NCI-H1930 (cell line): Measurements from ENCODE around the gene SULF2.

Experiments used
- DNase-seq, 2 experiments: peaks; one replicate each; lab custom pipeline; 2025; lab: John Stamatoyannopoulos, UW

The SULF2 gene

GRCh38 chr20:47669152-47669425, 116.2 kb downstream of the SULF2 start:
- DNase-seq, result no peak

DNA sequence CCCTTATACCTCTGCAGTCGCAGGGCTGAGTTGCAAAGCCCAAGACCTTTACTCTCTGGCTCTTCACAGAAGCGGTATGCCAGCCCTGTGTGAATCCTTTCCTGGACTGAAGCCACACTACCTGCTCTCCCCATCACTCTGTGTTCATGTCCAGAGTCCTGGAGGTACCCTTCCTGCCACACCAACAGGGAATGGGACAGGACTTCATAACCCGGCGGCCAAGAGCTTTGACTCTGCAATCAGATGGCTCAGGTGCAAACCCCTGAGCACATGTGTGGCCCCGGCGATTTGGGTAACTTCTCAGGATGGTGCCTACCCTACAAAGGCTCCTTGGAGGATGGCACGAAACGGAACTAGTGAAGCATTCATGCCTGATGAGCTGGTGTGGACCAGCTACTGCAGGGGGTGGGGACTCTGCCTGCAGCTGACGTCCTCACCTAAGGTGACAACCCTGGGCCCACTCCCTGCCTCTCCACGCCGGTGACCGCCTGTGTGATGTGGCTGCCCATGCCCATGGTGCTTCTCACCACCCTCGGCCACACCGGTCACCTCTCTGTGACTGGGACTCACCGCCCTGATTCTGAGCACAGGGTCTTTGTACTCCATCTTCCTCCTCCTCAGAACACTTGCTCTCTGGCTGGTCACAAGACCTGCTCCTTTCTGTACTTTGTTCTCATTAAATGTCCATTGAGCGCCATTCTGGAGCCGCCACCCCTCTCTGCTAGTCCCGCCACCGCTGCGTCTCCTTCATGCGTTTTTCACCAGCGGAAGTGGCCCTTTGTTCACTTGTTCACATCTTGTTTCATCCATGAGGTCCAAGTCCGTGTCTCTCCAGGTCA, 116.7 kb downstream of the SULF2 start:
- DNase-seq, result no peak

DNA sequence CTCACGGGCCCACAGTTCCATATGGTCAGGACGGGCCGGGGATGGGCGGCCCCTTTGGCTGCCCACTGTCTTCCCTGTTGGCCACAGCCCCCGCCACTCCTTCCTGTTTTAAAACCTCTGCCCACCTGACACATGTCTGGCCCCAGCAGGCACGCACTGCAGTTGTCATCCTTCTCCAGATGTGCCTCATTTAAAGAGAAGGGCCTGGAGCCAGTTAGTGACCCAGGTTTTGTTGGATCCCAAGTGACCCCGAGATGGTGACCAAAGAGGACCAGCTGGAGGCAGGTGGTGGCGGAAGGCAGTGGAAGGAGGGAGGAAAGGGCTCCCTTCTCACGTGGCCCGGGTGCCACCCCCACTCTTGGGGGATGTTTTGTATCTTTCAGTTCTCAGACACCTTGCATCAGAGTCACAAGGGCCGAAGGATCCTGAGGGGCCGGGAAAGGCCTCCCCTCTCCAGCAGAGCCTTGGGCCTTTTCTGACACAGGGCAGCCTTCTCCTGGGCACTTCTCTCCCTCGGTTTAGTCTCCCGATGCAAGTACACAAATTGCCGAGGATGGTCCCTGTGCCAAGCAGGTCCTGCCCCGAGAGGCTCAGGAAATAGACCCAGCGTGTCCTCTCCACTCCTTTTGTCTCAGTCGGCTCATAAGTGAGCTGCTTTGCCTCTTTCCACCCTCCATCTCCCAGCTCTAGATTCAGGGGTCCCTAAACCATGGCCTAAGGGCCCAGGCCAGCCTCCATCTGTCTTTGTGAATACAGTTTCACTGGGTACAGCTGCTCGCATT, 117.6 kb downstream of the SULF2 start:
- DNase-seq, result no peak

- no peak for DNase-seq
Measured at GRCh38 chr20:47667086-47667485, 118.2 kb downstream of the SULF2 start.

DNA sequence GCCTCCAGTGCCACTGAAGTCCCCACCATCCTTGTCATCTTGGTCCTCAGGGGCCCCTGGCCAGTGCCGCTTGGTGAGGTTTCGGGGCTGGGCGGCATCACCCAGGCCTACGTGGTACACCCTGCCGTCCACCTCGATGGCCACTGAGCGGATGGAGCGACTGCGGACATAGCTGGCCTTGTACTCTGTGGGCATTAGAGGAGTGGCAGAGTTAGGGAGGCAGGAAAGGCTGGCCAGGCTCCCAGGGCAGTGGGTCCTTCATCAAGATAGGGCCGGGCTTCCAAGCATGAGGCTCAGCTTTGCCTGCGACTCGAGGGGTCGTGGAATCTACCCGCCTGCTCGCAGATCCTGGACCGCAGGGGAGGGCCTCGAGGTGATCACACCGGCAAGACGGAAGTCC, 119.0 kb downstream of the SULF2 start:
- DNase-seq, result no peak

GRCh38 chr20:47665221-47665991, 119.9 kb downstream of the SULF2 start:
- DNase-seq, result no peak

DNA sequence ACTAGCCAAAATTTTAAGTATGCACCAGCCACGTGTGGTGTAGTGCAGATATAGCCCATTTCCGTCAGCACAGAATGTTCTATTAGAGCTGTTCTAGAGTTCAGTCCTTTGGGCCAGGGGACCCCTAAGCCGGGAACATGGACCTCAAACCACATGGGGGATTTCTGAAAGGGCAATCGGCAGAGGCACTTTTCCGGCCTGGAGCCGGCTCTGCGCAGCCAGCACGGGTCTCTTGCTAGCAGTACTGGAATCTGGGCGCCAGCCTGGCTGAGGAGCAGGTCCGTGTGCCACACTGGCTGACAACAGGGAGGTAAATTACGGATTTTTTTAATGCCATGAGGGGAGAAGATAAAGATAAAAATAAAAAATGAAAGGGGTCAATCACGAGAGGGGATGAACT, 120.5 kb downstream of the SULF2 start:
- DNase-seq, result no peak

- no peak for DNase-seq
Measured at GRCh38 chr20:47664068-47664437, 121.2 kb downstream of the SULF2 start.

DNA sequence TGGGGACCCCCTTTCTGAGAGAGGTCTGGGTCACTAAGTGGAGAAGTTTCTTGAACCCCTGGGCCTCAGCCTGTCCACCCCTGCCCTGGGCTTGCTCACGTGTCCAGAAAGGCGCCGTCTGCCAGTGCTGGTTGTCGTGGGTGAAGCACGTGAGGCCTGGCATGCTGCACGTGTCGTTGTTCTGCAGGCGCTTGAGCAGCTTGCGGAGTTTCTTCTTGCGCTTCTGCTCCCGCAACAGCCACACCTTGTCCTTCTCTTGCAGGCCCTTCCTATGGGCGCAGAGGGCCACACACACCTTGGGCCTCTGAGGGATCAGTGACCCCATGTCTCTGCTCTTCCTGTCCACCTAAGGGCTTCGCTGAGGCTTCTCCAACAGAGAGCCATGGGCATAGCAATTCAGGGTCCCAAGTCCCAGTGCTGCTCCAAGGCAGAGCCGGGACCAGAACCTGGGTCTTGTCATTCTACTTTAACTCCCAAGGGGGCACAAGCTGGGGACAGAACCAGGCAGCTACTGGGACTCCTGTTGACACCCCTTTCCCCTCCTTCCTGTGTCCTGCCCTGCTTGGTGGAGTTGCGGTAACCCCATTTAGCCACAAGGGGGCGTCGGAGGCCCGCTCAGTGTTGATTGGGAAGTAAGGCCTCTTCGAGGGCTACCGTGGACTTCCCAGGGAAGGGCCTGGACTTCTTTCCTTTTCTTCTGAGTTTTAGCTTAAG, 121.8 kb downstream of the SULF2 start:
- DNase-seq, result peak; percentile 66 to 75

DNA sequence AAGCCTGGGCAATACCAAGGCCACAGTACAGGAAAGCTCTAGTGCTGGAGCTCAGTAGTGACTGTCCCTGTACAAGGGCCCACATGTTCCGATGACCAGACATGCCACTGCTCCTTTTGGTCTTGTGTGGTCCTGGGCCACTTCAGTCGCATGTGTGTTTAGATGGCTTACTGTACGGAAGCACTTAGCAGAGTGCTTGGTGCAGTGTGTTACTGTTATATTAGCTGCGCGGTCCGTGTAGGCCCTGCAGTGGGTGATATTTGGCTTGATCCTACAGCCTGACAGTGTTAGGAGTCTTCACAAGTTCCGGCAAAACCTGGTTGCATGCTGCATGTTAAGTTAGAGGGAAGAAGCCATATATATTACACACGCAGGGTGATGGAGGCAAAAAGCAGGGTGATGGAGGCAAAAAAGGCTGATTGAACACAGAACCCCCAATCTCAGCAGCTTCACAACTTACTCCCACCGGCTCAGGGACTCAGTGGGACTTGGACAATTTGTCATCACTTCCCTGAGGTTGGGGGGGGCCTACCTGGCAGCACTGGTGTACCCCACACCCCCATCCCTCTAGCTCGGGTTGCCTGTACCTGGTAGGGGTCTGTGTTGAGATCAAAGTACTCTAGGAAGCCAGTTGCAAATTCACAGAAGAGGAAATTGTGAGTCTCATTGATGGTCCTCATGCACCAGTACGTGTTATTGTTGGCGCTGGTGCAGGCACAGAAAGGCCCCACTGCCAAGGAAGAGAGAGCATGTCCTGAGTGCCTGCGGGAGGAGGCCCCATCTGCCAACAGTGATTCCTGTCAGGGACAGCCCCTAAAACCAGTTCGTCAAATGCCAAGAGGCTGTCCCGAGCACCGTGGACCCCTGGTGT, 122.6 kb downstream of the SULF2 start:
- DNase-seq, result no peak

GRCh38 chr20:47661714-47662113, 123.6 kb downstream of the SULF2 start:
- no peak for DNase-seq

DNA sequence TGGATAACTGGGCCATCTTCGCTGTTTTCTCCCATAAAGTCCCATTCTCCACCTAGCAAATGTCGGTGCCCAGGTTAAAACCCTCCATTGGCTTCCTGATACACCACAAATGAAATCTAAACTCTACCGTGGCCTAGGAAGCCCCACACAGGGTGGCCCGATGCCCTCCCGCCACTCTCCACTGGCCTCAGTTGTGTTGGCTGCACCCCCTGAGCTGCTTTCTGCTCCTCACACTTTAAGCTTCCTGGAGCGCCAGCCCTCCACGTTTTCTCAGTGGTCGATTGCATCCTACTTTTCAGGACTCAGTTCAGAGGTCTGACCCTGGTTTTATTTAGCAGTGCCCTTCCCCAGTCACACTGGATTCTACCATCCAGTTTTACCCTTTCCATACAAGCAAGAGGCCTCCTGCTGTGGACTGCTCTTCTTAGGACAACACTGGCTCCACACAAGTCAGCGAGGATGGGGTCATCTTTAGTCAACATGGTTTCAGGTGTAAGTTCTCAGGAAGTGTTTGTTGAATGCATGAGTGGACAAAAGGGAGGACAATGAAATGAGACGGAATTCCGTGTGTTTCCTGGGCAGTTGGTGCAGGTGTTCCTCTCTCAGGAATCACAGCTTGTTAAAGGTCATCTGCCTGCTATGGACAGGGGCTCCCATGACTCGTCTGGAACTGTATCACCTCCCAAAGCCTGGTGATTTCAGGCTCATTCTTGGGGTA, 124.1 kb downstream of the SULF2 start:
- DNase-seq, result no peak

DNA sequence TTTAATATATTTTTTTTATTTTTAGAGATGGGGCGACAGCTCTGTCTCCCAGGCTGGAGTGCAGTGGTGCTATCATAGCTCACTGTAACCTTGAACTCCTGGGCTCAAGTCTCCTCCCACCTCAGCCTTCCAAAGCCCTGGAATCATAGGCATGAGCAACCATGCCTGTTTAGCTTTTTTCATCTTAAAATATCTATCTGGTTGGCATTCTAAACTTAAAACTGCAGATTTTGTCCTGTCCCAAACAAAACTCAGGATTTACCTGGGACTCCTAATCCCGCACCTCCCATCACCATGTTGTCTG, 124.7 kb downstream of the SULF2 start:
- no peak for DNase-seq

DNA sequence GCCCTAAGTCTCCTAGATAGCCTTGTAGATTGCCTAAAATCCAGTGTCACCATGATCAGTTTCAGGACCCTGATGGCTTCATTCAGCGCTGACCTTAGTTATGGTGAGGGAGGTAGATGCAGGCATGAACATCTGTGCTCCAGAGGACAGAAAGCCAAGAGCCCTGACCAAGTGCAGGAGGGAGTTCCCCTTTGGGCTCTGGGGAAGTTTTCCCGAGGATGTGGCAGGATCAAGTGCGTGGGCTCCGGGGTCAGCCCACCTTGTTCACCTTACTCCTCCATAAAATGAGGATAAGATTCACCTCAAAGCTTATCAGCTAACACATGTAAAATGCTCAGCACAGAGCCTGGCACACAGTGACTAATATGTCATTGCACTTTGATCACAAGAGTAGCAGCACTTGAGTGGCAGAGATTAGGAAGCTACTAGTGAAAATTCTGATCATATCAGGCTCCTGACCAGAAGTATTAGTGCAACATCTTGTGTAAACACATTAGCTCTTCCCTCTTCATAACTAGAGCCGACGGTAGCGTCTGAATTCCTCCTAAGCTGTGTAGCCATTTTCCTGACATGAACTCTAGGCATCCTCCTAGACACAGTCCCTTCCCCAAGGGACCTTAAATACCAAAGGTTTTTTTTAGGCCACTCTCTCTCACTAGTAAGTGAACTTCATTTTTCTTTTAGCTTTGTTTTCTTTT, 125.2 kb downstream of the SULF2 start:
- no peak for DNase-seq

DNA sequence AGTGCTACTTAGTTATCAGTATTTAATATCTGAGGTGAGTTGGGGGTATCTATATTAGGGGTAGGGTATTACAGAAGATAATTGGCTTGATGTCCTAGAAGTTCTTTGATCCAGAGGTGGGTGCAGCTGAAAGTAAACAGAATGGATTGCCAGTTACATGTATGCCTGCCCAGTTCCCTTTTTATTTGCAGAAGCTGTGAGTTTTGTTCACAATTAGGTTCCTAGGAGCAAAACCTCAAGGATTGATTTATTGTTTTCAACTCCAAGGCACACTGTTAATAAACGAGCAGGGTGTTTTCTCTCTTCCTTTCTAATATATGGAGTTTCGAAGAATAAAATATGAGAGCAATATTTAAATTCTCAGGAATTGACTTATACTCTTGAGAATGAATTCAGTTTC, 129.0 kb downstream of the SULF2 start:
- DNase-seq, result no peak

GRCh38 chr20:47655635-47656034, 129.6 kb downstream of the SULF2 start:
- no peak for DNase-seq

- DNase-seq, result no peak
Measured at GRCh38 chr20:47654370-47654769, 130.9 kb downstream of the SULF2 start.

DNA sequence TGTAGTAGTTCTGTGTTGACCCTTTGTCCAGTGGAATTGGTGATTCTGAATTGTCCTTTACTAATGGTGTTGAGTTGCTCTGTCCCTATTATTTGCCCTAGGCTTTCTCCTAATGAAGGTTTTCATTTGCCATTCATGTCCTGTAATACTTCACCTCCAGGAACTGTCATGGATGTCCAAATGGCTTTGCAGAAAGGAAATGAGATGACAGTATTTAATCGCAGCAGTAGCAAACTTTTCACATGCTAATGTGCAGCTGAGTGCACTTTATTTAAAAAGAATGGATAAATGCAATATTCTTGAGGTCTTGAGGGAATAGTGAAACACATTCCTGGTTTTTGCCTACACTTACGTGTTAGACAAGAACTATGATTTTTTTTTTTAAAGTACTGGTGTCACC, 131.4 kb downstream of the SULF2 start:
- no peak for DNase-seq

DNA sequence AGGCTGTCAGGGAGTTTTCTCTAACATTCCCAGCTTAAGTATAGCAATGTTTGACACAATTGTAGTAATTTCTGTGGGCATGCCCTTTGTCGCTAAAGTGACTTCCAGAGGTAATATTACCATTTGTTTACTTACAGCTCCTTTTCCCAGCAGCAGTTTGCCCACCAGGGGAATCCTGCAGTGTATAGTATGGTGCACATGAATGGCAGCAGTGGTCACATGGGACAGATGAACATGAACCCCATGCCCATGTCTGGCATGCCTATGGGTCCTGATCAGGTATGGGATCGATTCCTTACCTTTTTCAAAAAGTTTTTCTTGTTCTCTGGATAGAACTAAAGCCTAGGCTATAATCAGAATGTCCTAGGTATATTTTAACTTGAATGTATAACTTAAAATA, 132.5 kb downstream of the SULF2 start:
- no peak for DNase-seq

GRCh38 chr20:47652301-47652700, 133.0 kb downstream of the SULF2 start:
- no peak for DNase-seq
